Activated T-cell treated with anti-CD3 and anti-CD28 coated beads, Interleukin-2, amount 50 U/mL, for 1 hour (primary cell): Measurements from ENCODE around the gene DIS3L2.
A peak's percentile ranks its signal among the peaks of the same experiment; 100 is the strongest.

Experiments
- DNase-seq: peaks from one replicate; pipeline ENCODE4 v3.0.0-alpha.2; 2020

DIS3L2 gene

DNA sequence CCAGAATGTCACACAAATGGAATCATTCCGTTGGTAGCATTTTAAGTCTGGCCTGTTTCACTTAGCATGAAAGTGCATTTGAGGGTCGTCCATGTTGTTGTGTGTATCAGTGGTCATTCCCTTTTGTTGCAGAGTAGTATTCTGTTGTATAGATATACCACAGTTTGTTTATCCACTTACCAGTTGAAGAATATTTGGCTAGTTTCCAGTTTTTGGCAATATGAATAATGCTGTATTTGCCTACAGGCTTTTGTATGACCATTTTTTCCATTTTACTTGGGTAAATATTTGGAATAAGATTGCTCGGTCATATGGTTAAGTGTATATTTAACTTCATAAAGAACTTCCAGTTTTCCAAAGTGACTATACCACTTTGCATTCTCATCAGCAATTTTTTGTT is 317.0 kb downstream of the DIS3L2 start:
- DNase-seq, result no peak

DNA sequence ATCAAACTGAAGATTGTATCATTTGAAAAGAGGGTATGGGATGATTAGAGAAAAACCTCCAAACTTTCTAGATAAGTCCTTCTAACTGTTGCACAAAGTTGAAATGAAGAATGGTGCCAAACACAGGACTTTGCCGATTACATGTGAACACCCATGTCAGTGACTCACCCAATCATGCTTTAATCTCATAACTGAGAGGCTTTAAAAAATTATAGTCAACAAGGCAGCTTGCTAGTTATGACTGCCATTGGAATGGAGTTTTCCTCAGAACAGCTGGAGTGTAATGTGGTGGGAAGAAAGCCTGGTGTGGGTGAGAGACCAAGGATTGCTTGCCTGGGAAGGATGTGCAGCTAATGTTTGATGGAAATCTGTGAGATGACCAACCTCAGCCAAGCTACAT is 318.8 kb downstream of the DIS3L2 start:
- no peak for DNase-seq

DNA sequence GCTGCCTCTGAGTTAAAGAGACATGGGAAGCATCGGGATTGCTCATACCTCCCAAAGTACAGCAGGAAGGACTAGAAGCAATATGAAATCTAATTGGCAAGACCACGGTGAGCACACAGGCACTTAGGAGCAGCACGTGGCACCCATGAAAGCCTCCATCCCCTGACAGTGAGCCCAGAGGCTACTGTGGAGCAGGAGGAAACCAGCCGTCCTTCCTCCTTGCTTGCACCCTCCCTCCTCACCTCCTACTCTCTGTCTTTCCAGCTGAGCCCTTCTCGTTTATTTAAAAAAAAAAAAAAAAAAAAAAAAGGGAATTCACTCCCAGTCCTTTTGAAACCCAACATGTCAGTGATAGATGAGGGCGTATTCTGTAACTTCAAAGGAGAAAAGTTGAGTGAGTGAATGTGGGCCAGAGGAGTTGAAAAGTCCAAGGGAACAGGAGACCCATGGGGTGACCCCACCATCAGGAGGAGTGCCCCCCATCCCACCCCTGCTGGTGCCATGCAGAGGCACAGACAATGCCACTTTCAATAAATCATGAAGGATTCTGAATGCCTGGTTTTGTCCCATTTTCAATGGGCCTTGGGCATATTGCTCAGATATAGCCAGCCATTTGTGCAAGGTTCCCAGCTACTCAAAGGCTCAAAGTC is 320.5 kb downstream of the DIS3L2 start:
- DNase-seq, result no peak

DNA sequence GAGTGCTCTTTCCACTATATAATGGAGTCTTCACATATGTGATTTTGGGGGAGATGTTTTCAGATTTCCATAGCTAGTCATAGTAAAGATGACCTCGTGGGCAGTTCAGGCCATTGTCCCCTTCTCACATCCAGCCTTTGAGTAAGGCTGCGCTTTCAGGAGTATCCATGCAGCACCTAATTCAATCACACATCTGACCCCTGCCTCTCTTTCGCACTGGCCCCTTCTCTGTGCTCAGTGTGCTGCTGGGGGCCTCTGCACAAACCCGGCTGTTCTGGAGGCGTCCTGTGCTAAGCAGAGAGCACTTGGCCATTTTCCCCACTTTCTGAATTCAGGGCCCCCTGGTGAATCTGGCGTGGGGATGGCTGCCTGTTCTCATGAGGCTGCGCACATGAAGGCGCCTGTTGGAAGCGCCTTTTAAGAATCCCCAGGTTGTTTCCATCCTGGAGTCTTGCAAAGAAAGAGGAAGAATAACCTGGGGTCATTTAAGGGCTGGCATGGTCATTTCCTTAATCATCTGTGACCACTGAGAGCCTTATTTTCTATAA is 321.1 kb downstream of the DIS3L2 start:
- DNase-seq, result no peak

DNA sequence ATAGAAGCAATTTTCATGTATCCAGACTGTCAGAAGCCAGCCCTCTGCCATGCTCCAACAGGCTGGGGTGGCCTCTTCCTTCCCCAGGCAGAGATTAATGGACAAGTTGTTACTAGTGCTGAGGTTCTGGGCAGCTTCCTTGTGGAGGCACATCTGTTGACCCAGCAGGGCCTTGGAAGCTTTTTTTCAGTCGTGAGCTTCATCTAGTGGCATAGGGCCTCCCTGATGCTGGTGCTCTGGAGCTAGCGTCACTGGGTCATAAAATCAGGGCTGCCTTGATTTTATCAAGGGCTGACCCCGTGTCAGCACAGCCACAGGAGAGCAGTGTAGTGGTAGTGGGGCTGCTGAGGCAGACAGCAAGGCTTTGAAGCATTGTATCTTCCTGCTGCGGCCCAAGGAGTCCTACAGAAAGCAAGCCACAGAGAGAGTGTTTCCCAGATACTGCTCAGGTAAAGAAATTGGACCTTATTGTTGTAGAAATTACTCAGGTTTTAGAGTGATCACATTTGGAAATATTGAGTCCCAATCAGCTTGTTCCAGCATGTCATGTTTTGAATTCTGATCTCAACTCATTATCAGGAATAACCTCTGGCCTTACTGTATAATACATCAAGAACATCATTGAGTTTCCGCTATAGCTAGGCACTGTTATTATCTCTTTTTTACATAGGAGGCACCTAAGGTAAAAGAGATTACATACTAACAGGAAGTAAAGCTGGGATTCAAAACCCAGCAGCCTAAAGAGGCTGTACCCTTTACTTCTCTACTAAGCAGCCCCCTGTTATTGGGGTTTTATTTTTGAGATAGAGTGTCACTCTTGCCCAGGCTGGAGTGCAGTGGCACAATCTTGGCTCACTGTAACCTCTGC is 324.7 kb downstream of the DIS3L2 start:
- DNase-seq, result no peak

DNA sequence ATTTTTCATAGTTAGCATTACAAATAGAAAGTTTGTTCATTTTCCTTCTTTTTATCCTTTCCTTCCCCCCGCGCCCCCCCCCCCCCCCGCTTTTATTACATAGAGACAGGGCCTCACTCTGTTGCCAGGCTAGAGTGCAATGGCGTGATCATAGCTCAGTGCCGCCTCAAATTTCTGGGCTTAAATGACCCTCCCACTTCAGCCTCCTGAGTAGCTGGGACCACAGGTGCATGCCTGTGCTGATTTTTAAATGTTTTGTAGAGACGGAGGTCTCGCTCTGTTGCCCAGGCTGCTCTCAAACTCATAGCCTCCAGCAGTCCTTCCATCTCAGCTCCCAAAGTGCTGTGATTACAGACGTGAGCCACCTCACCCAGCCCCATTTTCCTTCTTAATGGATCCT is 325.8 kb downstream of the DIS3L2 start:
- DNase-seq, result no peak

DNA sequence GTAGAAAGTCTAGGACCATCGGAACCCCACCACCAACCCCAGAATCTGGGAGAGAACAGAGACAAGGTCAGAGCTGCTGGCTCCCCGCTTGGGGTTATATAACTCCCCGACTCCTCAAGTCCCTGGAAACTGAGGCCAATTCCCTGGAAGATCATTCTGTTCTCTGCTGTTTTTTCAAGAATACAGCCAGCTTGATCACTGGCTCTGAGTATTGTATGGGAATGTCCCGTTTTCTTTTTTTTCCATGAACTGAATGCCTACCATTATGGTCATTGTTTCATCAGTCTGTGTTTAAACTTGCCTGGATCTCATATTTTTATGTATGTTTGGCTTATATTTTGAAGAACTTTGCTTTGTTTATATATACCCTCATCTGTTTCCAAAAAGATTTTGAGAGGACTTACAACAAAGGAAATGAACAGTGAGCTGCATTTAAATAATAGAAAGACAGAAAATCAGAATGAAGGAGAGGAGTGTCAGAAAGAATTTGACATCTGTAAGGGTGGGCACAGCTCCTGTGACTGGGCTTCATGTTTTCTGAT is 327.0 kb downstream of the DIS3L2 start:
- no peak for DNase-seq

DNA sequence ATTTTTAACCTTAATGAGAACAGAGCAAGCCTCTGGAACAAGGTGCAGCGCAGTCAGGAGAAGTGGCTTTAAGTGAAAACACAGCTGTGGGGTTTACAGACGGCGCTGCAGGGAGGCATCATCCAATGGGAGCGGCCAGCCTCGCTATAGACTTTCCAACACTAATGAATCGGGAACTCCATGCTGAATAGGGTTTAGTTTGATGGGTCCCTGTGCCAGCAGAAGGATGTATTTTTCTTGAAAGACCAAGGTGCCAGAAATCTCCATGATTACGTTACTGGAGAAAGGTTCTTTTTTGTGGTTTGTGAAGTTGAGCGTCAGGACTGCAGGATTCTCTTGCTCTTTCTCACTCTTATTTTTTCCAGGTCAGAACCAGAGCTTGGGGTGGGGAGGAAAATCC is 329.2 kb downstream of the DIS3L2 start:
- DNase-seq, result no peak

DNA sequence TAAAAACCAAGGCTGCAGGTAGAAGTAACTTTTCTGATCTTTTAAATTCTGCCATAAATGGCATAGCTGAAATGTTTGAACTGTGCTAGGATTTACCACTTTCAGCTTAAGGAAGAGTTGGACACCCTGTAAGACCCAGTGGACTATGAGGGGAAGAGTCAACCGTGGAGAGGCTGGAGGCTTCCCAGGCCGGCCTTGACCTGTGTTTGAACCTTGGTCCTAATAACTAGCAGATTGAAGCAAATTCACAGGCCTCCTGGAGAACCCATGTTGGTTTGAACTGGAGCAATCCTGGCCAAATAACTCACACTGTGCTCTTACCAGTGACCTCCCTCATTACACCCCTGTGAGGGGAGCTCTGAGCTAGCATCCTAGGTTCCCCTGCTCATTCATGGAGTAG is 329.8 kb downstream of the DIS3L2 start:
- DNase-seq, result no peak

DNA sequence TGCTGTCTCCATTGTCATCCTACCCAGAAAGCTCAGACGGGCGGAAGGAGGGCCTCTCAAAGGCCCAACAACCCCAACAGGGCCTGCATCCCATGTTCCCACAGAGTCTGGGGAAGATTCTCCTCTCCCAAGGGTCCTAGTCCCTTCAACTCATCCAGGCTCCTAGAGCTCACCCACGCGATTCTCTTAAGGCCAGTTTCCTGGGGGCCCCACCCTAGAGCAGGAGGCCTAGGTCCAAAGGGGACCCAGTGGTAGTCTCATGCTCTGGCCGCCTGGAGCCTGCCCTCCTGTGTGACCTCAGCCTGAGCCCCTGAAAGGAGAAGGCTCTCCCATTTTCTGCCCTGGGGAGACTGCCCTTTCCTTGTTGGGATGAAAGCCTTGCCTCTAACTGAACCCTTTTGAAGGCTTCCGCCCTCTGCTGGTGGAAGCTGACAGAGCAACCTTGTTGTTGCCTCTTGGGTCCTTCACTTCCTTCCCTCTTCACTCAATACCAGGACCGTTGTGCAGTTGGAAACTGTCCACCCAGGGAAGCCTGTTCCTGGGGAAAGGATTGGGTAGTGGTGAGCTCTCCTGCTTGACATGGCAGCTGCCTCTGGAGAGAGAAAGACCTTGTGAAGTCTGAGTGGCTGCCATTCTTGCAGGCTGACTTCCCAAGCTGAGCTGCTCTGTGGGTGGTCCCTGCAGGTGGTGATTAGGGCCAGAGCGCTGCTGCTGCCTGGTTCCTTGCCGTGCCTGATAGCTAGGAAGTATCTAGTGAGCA is 331.1 kb downstream of the DIS3L2 start:
- peak; percentile 45 for DNase-seq

DNA sequence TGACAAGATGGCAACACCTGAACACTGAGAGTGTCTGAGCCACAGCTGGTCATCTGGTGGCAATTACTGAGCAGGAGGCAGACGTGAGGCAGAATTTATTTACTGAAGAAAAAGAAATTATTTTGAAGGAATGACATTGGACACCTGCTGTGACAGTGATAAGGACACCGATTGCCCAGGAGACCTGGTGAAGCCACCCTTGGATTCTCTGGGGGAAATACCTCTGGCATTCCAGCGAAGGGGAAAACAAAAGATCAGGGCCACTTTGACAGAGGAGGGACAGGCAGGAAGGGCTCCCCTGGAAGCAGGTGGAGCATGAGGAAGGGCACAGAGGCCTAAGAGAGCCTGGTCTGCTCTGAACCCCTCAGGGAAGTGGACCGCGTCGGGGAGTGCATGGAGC is 331.7 kb downstream of the DIS3L2 start:
- no peak for DNase-seq

DNA sequence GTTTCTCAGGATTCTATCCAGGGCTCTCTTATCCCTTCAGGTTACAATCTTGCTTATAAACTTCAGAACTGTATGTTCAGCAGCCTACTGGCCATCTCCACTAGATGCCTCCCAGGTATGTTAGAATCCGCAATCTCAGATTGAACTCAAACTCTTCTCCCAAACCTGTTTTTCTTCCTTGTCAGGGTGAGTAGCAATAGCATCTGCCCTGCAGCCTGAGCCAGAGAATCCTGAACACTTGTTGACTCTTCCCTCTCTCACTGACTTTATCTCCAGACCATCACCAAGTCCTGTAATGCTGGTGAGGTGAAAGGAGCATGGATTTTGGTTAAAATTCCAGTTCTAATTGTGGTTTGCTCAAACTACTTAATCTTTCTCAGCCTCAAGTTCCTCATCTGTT is 334.5 kb downstream of the DIS3L2 start:
- DNase-seq, result no peak

DNA sequence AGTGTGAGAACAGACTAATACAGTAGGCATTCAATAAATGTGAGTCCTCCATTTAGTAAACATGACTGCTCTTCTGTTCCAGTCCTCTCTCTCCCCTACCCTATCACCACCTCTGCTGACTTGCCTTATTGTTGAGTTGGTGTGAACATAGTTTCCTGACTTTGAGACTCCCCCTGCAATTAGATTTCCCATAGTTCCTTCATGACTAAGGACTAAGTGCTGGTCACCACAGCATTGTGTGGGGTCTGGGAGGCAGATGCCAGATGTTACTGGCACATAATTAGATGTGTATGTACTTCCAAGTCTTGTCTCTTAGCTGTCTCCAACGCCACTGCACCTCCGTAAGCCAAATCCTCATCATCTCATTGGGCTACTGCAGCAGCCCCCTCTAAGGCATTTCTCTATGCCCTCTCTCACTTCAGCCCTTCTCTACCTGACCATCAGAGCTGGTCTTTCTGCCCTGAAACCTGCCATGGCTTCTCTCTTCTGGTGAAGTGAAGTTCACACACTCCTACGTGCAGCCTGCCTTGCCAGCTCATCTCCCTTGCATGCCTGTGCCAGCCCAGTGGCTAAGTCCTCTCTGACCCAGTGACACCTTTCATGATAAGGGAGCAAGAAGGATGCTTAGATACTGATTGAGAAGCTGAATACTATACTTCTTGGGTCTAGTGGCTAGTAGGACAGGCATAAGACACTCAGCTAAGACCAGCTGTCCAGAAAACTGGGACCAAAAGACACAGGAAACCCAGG is 335.4 kb downstream of the DIS3L2 start:
- no peak for DNase-seq

DNA sequence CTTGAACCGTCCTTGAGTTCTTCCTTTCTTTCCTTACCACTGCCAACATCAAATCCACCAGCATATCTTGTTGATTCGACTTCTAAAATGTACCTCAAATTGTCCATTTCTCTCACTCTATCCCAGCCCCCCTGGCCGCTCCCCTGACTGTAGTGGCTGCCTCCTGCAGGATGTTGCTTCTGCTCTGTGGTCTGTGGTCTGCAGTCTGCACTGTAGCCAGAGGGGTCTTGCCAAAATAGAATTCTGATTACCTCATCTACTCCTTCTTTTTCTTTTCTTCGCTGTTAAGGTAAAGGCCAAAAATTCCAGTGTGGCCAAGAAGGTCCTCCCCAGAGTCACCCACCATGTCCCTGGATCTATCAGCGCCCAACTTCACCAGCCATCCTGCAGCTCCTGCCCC is 337.6 kb downstream of the DIS3L2 start:
- no peak for DNase-seq

DNA sequence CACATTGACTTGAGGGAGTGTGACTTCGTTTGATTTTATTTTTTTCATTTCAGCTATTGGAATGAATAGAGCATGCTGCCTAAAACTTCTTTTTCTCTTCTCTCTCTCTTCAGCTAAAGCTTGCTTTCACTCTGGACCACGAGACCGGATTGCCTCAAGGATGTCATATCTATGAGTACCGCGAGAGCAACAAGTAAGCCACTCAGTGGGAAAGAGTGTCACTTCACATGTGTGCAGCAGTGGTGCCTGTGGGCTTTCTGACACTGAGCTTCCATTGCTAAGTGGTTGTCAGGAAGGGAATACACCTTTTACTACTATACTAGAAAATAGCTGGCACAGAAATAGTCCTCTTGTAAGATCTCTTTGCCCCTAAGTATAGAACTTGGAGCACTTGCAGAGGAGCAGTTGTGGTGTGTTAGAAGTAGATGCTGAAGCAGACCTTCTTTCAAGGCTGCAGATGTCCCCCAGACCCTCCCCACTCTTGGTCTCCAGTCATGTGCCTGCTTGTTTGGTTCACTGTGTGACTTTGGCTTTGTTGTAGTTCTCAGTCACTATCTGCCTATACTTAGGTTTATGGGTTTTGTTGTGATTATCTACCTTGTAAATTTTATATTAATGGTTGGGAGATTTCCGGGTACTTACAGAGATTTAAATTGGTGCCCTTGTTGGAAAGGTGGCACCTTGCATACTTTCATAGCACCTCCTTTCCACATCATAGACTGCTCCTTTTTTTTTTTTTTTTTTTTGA is 338.6 kb downstream of the DIS3L2 start:
- DNase-seq, result no peak

DNA sequence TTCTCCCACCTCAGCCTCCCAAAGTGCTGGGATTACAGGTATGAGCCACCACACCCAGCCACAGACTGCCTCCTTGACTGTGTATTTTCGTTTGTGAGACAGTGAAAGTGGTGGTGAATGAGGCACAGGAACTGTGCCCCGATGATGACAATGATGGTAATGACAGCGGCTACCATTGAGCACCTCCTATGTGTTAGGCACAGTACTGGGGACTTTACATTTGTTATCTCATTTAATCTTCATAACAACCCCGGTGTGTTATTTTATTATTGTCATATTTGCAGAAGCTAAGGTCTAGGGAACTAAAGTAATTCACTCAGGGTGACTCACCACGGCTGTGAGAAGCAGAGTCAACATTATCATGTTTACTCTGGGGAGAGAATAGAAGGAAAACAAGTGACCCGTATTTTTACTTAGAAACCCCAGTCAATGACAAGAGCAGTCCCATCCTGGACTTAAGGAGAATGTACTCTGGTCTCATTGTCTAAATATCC is 339.4 kb downstream of the DIS3L2 start:
- no peak for DNase-seq

DNA sequence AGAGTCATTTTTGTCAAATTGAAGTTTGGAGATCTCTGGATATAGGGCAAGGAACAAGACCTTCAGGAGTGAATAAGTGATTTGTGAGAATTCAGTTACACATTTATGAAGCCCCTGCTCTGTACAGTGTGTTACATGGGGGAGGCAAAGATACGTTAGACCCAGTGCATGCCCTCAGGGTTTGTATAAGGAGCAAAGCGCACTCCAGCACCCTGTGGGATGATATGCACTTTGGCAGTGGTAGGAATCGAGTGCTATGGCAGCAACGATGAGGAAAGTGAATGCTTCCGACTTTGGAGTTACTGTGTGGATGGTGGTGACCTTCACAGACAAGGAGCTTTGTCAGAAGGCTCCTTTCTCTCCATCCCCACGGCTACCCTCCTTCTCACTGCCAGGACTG is 342.7 kb downstream of the DIS3L2 start:
- DNase-seq, result no peak

DNA sequence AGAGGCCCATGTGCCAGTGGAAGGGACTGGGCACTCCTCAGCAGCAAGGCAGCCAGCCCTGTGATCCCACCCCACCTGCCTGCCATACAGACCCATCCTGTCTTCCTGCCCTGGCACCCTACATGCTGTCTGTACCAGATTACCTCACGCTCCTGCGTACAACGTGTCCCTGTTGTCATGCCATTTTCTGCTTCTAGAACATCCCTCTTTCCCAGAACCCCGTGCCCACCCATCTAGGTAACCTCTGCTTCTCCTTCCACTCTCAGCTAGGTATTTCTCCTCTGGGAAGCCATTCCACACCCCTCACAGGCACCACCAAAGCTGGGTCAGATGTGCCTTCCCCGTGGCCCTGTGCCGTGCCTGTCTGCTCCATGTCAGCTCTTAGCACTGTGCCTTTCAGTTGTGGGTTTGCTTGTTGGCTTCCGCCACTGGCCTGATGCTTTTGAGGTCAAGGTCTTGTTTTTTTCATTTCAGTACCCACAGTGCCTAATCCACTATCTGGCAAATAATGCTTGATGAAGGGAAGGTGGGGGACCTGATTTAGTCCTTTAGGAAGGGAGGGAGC is 345.3 kb downstream of the DIS3L2 start:
- DNase-seq, result no peak

DNA sequence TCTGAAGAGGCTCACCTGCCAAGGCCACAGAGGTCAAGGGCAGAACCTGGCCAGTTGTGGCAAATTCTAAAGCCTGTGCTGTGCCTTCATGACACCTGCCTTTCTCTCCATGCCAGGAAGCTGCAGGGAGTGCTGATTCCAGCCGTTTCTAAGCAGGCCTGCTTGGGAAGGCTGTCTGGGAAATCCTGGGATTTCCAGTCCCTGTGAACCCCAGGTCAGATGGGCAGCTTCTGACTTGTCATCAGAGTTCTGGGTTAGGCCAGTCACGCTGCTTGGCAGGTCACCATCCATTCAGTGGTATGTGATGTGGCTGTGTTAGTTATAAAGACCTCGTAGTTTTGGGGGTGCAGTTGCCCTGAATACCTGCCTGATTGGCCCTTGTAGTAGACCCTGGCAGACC is 346.3 kb downstream of the DIS3L2 start:
- no peak for DNase-seq

DNA sequence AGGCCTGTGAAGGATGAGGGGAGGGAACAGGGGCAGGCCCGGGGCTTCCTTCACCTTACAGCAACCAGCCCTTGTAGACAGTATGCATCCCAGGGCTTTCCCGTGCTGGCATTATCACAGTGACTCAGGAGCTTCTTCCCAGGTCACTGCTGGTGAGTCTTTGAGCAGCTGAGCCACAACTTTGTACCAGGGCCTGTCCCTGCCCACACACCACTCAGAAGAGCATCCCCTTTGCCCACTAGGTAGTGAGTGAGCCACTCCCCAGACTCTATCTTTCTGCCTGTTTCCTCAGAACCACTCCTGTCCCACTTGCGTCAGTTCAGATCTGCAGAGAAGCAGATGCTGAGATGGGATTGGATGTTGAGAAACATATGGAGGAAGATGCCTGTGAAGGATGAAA is 347.5 kb downstream of the DIS3L2 start:
- DNase-seq, result no peak

DNA sequence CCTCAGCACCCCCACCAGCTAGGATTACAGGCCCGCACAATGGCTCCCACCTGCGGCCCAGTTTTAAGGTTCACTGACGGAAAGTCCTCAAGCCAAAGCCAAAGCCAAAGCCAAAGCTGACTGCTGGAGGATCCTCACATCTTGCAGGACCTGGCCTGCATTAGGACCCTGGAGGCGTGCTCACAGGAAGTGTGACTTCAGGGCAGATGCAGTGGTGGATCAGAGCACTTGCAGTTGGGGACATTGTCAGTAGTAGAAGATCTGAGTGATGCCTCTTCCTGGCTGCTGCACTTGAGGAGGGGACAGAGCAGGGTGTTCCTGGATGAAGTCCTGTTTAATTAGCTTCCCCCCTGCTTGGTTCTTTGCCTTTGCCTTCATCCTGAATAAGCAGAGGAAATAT is 348.1 kb downstream of the DIS3L2 start:
- no peak for DNase-seq
